Measurements from ENCODE around the gene SNAI3.

DNA sequence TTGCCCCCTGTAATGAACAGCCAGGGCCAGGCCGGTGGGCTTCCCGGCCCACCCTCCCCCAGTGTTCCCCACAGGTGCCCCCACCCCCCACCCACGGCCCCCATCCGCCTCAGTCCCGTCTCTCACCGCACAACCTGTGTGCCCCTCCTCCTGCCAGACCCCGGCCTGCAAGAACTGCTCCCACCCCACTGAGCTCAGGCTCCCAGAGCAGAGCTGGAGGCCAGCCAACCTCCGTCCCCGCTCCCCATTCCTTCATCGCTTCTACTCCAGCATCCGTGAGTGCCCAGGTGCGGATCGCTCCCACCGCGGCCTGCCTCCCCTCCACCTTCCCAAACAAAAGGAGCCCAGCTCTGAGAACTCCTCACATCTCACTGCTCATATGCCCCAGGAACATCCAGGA is 27.6 kb downstream of the SNAI3 start:
- TF ChIP-seq POLR2A (IDR thresholded peaks at IDR 0.05; ENCODE audit: low read length) (no peak), GATA1 (IDR thresholded peaks at IDR 0.05; ENCODE audit: low read depth, low read length) (no peak)

Measured in erythroblast (primary cell).